ENCODE results near the gene C11orf86.
"Not testable (repeated sequence)": the region's sequence is repeated elsewhere in the genome, so short reads cannot be mapped to it uniquely, and the experiment has no call there.

C11orf86 gene

GRCh38 chr11:66987924-66988637, 13.0 kb downstream of the C11orf86 start:
- no peak for DNase-seq (ENCODE audit: insufficient read length, low spot score)
- FAIRE-seq: no peak

GRCh38 chr11:66988741-66989140, 13.6 kb downstream of the C11orf86 start:
- FAIRE-seq; DNase-seq (ENCODE audit: insufficient read length, low spot score): not testable (repeated sequence)

- not testable (repeated sequence) for DNase-seq (ENCODE audit: insufficient read length, low spot score); FAIRE-seq
Measured at GRCh38 chr11:66989360-66989759, 14.3 kb downstream of the C11orf86 start.

- no peak for DNase-seq (ENCODE audit: insufficient read length, low spot score)
- no peak for FAIRE-seq
Measured at GRCh38 chr11:66992041-66992440, 16.9 kb downstream of the C11orf86 start.

- DNase-seq (ENCODE audit: insufficient read length, low spot score) (no peak), FAIRE-seq (no peak)
Measured at GRCh38 chr11:66996609-66997273, 21.6 kb downstream of the C11orf86 start.

GRCh38 chr11:66999555-66999954, 24.5 kb downstream of the C11orf86 start:
- FAIRE-seq: no peak

GRCh38 chr11:67001332-67001731, 26.2 kb downstream of the C11orf86 start:
- no peak for FAIRE-seq
- DNase-seq (ENCODE audit: insufficient read length, low spot score): no peak

More at GRCh38 chr11:66999555-66999954, 24.5 kb downstream of the C11orf86 start:
- no peak for DNase-seq (ENCODE audit: insufficient read length, low spot score)

GRCh38 chr11:67002297-67002913, 27.3 kb downstream of the C11orf86 start:
- DNase-seq (ENCODE audit: insufficient read length, low spot score): no peak
- no peak for FAIRE-seq

- no peak for FAIRE-seq
- no peak for DNase-seq (ENCODE audit: insufficient read length, low spot score)
Measured at GRCh38 chr11:67002921-67003411, 27.9 kb downstream of the C11orf86 start.

- DNase-seq (ENCODE audit: insufficient read length, low spot score); FAIRE-seq: not testable (repeated sequence)
Measured at GRCh38 chr11:67005200-67005599, 30.1 kb downstream of the C11orf86 start.

GRCh38 chr11:67006029-67006884, 31.2 kb downstream of the C11orf86 start:
- no peak for FAIRE-seq
- peak; percentile 61 for DNase-seq (ENCODE audit: insufficient read length, low spot score)

- FAIRE-seq (no peak), DNase-seq (ENCODE audit: insufficient read length, low spot score) (no peak)
Measured at GRCh38 chr11:67007126-67007525, 32.0 kb downstream of the C11orf86 start.

- DNase-seq (ENCODE audit: insufficient read length, low spot score) (no peak), FAIRE-seq (no peak)
Measured at GRCh38 chr11:67010296-67010905, 35.3 kb downstream of the C11orf86 start.

- FAIRE-seq: no peak
- no peak for DNase-seq (ENCODE audit: insufficient read length, low spot score)
Measured at GRCh38 chr11:67013511-67014045, 38.5 kb downstream of the C11orf86 start.

- DNase-seq (ENCODE audit: insufficient read length, low spot score) (no peak), FAIRE-seq (no peak)
Measured at GRCh38 chr11:67014343-67014742, 39.2 kb downstream of the C11orf86 start.

- DNase-seq (ENCODE audit: insufficient read length, low spot score): no peak
Measured at GRCh38 chr11:67015048-67015447, 39.9 kb downstream of the C11orf86 start.

GRCh38 chr11:67016550-67016949, 41.4 kb downstream of the C11orf86 start:
- DNase-seq (ENCODE audit: insufficient read length, low spot score): no peak
- FAIRE-seq: no peak

More at GRCh38 chr11:67015048-67015447, 39.9 kb downstream of the C11orf86 start:
- FAIRE-seq: no peak

GRCh38 chr11:67020949-67021348, 45.8 kb downstream of the C11orf86 start:
- FAIRE-seq (no peak), DNase-seq (ENCODE audit: insufficient read length, low spot score) (no peak)

GRCh38 chr11:67022341-67022933, 47.3 kb downstream of the C11orf86 start:
- FAIRE-seq (peak; percentile 98), DNase-seq (ENCODE audit: insufficient read length, low spot score) (peak; percentile 85)

Measured in HTR-8/SVneo (cell line).